Activated CD8-positive, alpha-beta memory T cell treated with anti-CD3 and anti-CD28 coated beads, Interleukin-2, amount 10 ng/mL, durations not matched to agents 7 days and 5 days (primary cell): Measurements from ENCODE around the gene CD209. TPM values are rescaled to one million over a fixed set of nuclear protein-coding genes. Genes with fewer than 3 reads are reported as not detected.

ENCODE experiments used
- ATAC-seq: fragments of 150-1000 bp; cut with Tn5 transposase; one replicate; pipeline ENCODE4 v1.10.0; 2021; ENCODE audit warnings: moderate library complexity
- CTCF ChIA-PET: fragments of 350-600 bp; sonication (Branson Sonifier 250); formaldehyde crosslinking; loops from one replicate; lab custom pipeline; 2021; ENCODE audit warnings: antibody characterized with exemption; lab: Charles Lee
- DNase-seq: peaks from one replicate; pipeline ENCODE4 v3.0.0-alpha.2; 2020
- H3K27ac Mint-ChIP-seq: one replicate; pipeline ENCODE4 v1.8.0; 2021; ENCODE audit warnings: mild to moderate bottlenecking, mixed read lengths
- H3K27me3 Mint-ChIP-seq: one replicate; pipeline ENCODE4 v1.8.0; 2021; ENCODE audit warnings: mixed read lengths
- H3K36me3 Mint-ChIP-seq: one replicate; pipeline ENCODE4 v1.8.0; 2021; ENCODE audit warnings: mild to moderate bottlenecking, mixed read lengths
- H3K4me1 Mint-ChIP-seq: one replicate; pipeline ENCODE4 v1.8.0; 2021; ENCODE audit warnings: mixed read lengths
- H3K4me3 Mint-ChIP-seq: one replicate; pipeline ENCODE4 v1.8.0; 2021; ENCODE audit warnings: mild to moderate bottlenecking, moderate library complexity, mixed read lengths
- H3K9me3 Mint-ChIP-seq: one replicate; pipeline ENCODE4 v1.8.0; 2022; ENCODE audit warnings: low read depth, mixed read lengths
- total RNA-seq, 2 experiments: library from RNA; stranded (reverse); gene quantifications; one replicate each; pipeline ENCODE4 v1.2.3, GENCODE V29; 2021

The CD209 gene
- total RNA-seq, 2 experiments from 2014 or later = not detected

GRCh38 chr19:7740682-7741054 is 6.7 kb downstream of the CD209 start:
- ATAC-seq (no peak), DNase-seq (no peak)
- Mint-ChIP-seq H3K27ac (no peak overlapping the region), H3K4me3 (no peak overlapping the region), H3K27me3 (peaks cover 30% of the 10 kb centered on the region), H3K9me3 (no peaks in the 10 kb centered on the region), H3K36me3 (no peaks in the 10 kb centered on the region), H3K4me1 (no peaks in the 10 kb centered on the region)
- CTCF ChIA-PET = no interaction called here

GRCh38 chr19:7739801-7740681 is 7.3 kb downstream of the CD209 start:
- CTCF ChIA-PET = interaction anchor here (0.5 kb wide), 1 partner anchor 1966 kb away, joined by 3 read pairs; no protein-coding TSS in a partner anchor
- no peak overlapping the region for H3K27ac Mint-ChIP-seq
- no peak for DNase-seq
- H3K27me3 Mint-ChIP-seq = peaks cover 33% of the 10 kb centered on the region
- ATAC-seq = no peak
- no peaks in the 10 kb centered on the region for H3K36me3 Mint-ChIP-seq
- no peaks in the 10 kb centered on the region for H3K9me3 Mint-ChIP-seq
- H3K4me1 Mint-ChIP-seq = no peaks in the 10 kb centered on the region
- no peak overlapping the region for H3K4me3 Mint-ChIP-seq

- H3K36me3 Mint-ChIP-seq = no peaks in the 10 kb centered on the region
- H3K27me3 Mint-ChIP-seq = peaks cover 33% of the 10 kb centered on the region
- H3K9me3 Mint-ChIP-seq = no peaks in the 10 kb centered on the region
- no peak overlapping the region for H3K4me3 Mint-ChIP-seq
- no peak overlapping the region for H3K27ac Mint-ChIP-seq
- no peak for DNase-seq
- no peaks in the 10 kb centered on the region for H3K4me1 Mint-ChIP-seq
- CTCF ChIA-PET = interaction anchor here (0.5 kb wide), 1 partner anchor 1965 kb away, joined by 3 read pairs; no protein-coding TSS in a partner anchor
- ATAC-seq = no peak
These were observed 8.1 kb downstream of the CD209 start for GRCh38 chr19:7739211-7739755.

- H3K36me3 Mint-ChIP-seq = no peaks in the 10 kb centered on the region
- H3K27ac Mint-ChIP-seq = no peak overlapping the region
- H3K4me3 Mint-ChIP-seq = no peak overlapping the region
- peaks cover 32% of the 10 kb centered on the region for H3K27me3 Mint-ChIP-seq
- H3K4me1 Mint-ChIP-seq = no peaks in the 10 kb centered on the region
- DNase-seq (no peak), ATAC-seq (no peak)
- H3K9me3 Mint-ChIP-seq = no peaks in the 10 kb centered on the region
- CTCF ChIA-PET = no interaction called here
These were observed 9.3 kb downstream of the CD209 start for GRCh38 chr19:7738023-7738422.

- no peak for DNase-seq
- H3K4me3 Mint-ChIP-seq = no peak overlapping the region
- no peaks in the 10 kb centered on the region for H3K36me3 Mint-ChIP-seq
- peaks cover 32% of the 10 kb centered on the region for H3K27me3 Mint-ChIP-seq
- H3K27ac Mint-ChIP-seq = no peak overlapping the region
- CTCF ChIA-PET = no interaction called here
- no peaks in the 10 kb centered on the region for H3K9me3 Mint-ChIP-seq
- no peak for ATAC-seq
- H3K4me1 Mint-ChIP-seq = no peaks in the 10 kb centered on the region
These were observed 10.1 kb downstream of the CD209 start for GRCh38 chr19:7737215-7737614.

GRCh38 chr19:7736148-7736547 is 11.2 kb downstream of the CD209 start:
- no peak for DNase-seq
- CTCF ChIA-PET = no interaction called here

GRCh38 chr19:7734220-7735203 is 12.8 kb downstream of the CD209 start:
- H3K9me3 Mint-ChIP-seq = no peaks in the 10 kb centered on the region
- ATAC-seq (no peak), DNase-seq (no peak)
- no peak overlapping the region for H3K4me3 Mint-ChIP-seq
- no peaks in the 10 kb centered on the region for H3K36me3 Mint-ChIP-seq
- H3K27me3 Mint-ChIP-seq = peaks cover 41% of the 10 kb centered on the region
- H3K4me1 Mint-ChIP-seq = no peaks in the 10 kb centered on the region
- H3K27ac Mint-ChIP-seq = no peak overlapping the region
- CTCF ChIA-PET = no interaction called here

More at GRCh38 chr19:7736148-7736547, 11.2 kb downstream of the CD209 start:
- H3K9me3 Mint-ChIP-seq = no peaks in the 10 kb centered on the region
- H3K4me1 Mint-ChIP-seq = no peaks in the 10 kb centered on the region
- no peak overlapping the region for H3K27ac Mint-ChIP-seq
- H3K27me3 Mint-ChIP-seq = peaks cover 36% of the 10 kb centered on the region
- no peaks in the 10 kb centered on the region for H3K36me3 Mint-ChIP-seq
- H3K4me3 Mint-ChIP-seq = no peak overlapping the region
- no peak for ATAC-seq

GRCh38 chr19:7733376-7733775 is 14.0 kb downstream of the CD209 start:
- no peak for DNase-seq
- CTCF ChIA-PET = no interaction called here
- H3K9me3 Mint-ChIP-seq = no peaks in the 10 kb centered on the region
- H3K4me3 Mint-ChIP-seq = no peak overlapping the region
- no peaks in the 10 kb centered on the region for H3K4me1 Mint-ChIP-seq
- ATAC-seq = no peak
- H3K27me3 Mint-ChIP-seq = peaks cover 52% of the 10 kb centered on the region
- H3K27ac Mint-ChIP-seq = no peak overlapping the region
- H3K36me3 Mint-ChIP-seq = no peaks in the 10 kb centered on the region

- CTCF ChIA-PET = no interaction called here
- H3K4me1 Mint-ChIP-seq = no peaks in the 10 kb centered on the region
- DNase-seq (no peak), ATAC-seq (no peak)
- H3K9me3 Mint-ChIP-seq = no peaks in the 10 kb centered on the region
- H3K27me3 Mint-ChIP-seq = peaks cover 54% of the 10 kb centered on the region
- no peaks in the 10 kb centered on the region for H3K36me3 Mint-ChIP-seq
- H3K4me3 Mint-ChIP-seq = no peak within 1 kb of the TSS
- H3K27ac Mint-ChIP-seq = no peak within 1 kb of the TSS
These were observed 15.3 kb downstream of the CD209 start, which contains the start of gene CLEC4G for GRCh38 chr19:7732045-7732444. TSS of gene CLEC4G (minus strand) at chr19:7732110. CDS start at chr19:7732102, 8 bp downstream.

GRCh38 chr19:7731615-7732014 is 15.7 kb downstream of the CD209 start:
- Mint-ChIP-seq H3K36me3 (no peaks in the 10 kb centered on the region), H3K4me3 (no peak overlapping the region), H3K27me3 (peaks cover 52% of the 10 kb centered on the region), H3K4me1 (no peaks in the 10 kb centered on the region), H3K27ac (no peak overlapping the region), H3K9me3 (no peaks in the 10 kb centered on the region)
- CTCF ChIA-PET = no interaction called here
- DNase-seq (no peak), ATAC-seq (no peak)

GRCh38 chr19:7731218-7731595 is 16.1 kb downstream of the CD209 start:
- H3K4me3 Mint-ChIP-seq = no peak overlapping the region
- H3K36me3 Mint-ChIP-seq = no peaks in the 10 kb centered on the region
- no peak for ATAC-seq
- H3K27ac Mint-ChIP-seq = no peak overlapping the region
- no peaks in the 10 kb centered on the region for H3K4me1 Mint-ChIP-seq
- DNase-seq = no peak
- CTCF ChIA-PET = no interaction called here
- H3K9me3 Mint-ChIP-seq = no peaks in the 10 kb centered on the region
- H3K27me3 Mint-ChIP-seq = peaks cover 48% of the 10 kb centered on the region

- no peaks in the 10 kb centered on the region for H3K4me1 Mint-ChIP-seq
- CTCF ChIA-PET = no interaction called here
- DNase-seq = no peak
These were observed 16.8 kb downstream of the CD209 start for GRCh38 chr19:7730286-7731217.

More at GRCh38 chr19:7730286-7731217, 16.8 kb downstream of the CD209 start:
- H3K36me3 Mint-ChIP-seq = no peaks in the 10 kb centered on the region
- no peak overlapping the region for H3K27ac Mint-ChIP-seq
- no peaks in the 10 kb centered on the region for H3K9me3 Mint-ChIP-seq
- no peak for ATAC-seq
- peaks cover 45% of the 10 kb centered on the region for H3K27me3 Mint-ChIP-seq
- no peak overlapping the region for H3K4me3 Mint-ChIP-seq
